ENCODE data around the gene C5orf63.
"Not testable (repeated sequence)": the region's sequence is repeated elsewhere in the genome, so short reads cannot be mapped to it uniquely, and the experiment has no call there.

The C5orf63 gene

DNA sequence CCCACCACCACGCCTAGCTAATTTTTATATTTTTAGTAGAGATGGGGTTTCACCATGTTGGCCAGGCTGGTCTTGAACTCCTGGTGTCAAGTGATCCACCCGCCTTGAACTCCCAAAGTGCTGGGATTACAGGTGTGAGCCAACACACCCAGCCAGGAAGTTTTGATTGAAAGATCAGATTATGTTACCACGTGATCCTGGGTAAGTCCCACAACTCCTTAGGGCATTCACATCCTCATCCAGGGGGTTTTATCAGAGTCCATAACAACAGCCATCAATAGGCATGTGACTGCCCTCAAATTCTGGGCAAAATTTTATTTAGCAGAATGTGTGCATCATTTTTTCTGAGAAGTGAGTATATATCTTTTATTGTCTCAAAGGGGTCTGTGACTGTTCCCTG is 68.0 kb downstream of the C5orf63 start:
- DNase-seq = not testable (repeated sequence)

DNA sequence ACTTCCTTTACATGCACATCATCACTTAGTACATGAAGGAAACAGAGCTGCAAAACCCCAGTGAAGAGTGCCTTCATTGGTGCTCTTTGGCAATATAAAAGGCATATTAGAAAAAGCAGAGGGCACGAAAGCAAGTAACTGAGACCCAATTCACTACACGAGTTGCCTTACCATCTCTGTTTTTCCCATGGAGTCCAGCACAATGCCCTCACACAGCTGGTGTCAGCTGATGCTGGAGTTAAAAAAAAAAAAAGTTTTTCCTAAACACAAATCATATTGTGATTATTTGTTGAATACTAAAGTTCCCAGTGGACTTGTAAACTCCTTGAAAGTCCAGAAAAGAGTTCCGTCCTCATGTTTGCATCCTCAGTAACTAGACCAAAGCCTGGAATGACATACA is 68.6 kb downstream of the C5orf63 start:
- DNase-seq = no peak

DNA sequence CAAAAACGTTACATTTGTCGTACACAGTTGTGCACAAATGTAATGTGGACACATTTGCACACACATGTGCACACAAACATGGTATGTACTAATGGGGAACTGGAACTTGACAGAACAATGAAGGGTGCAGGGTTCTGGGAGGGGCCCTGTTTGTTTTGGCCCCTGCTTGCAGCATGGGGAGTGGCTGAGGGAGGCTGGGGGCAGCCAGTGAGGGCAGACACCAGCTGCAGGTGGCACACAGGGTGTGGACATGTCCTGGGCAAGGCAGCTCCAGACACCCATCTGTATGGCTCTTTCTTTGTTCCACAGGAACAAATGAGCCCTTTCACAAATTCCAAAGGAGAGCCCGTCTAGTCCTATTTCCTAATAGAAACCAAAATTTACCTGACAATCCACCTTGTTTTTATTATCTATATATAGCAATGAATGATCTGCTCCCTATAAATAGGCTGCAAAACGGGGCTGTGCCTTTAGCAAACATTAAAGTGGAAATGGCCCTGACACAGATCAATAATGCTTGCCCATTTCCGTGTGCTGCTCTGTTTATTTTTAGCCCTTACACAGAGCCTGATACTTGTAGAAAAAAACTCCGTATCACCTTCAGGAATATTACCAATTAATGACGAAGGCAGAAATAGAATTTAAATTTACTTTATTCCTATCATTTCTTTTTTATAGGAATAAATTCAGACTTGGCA is 69.4 kb downstream of the C5orf63 start:
- DNase-seq = no peak

DNA sequence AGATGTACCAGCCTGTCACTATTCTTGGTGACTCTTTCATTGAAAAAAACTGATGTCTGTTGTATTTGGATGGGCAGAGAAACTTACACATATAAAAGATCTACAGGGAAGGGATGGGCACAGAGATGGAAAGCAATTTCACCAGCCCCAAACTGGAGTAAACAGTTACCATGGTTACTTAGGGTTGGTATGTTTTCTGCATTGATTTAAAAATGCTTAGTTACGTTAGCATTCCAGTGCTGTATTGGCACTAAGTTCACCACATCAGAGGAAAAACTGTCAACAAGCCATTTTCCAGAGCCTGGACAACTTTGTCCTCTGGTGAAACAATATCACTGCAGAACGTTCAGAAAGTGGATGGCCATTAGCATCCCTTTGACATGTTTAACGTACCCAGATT is 70.9 kb downstream of the C5orf63 start:
- DNase-seq = no peak

DNA sequence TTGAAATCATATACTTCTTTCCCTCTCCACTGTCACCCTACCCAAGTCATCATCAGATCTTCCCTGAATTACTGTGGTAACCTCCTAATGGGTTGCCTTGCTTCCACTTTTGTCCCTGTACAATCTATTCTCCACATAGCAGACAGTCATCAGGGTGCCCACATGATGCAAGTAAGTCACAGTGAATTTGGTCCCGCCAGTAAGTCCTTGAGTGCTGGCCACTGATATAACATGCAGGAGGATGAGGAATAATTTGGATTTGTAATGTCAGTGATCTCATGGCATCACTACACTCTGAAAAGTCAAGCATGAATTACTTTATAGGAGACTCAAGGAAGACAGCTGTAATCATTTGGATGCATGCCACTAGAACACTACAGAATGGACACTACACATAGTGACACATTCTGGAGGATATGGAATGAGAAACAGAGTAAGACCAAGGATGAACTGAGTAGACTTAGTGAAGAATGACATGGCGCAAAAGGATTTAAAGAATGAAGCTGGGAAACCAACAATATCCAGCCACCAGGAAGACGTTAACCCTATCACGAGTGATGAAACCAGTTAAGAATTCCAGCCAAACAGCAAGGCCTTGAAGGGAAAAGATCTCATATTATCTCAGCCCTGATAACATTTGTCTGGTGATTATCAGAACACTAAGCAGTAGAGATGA is 71.5 kb downstream of the C5orf63 start:
- DNase-seq = no peak

Data from NCI-H1436 treated with DMSO at 0.1 percent for 48 hours (cell line).